Posterior cingulate gyrus (tissue), 11 donors: Measurements from ENCODE around the gene CLDN22.
A peak's percentile ranks its signal among the peaks of the same experiment; 100 is the strongest.
"Not testable (repeated sequence)": the region's sequence is repeated elsewhere in the genome, so short reads cannot be mapped to it uniquely, and the experiment has no call there.

Source experiments
- DNase-seq, 10 donors: peaks; one replicate each; pipeline versions ENCODE4 v3.0.0 to v3.0.0-alpha.2; 2020 to 2021; ENCODE audit warnings: mixed read lengths in 3 of 10
- intact Hi-C: fragments of 100-400 bp; cut with DNase I; formaldehyde crosslinking; loops from one replicate; pipeline ENCODE4 v1.15.1; 2023

The CLDN22 gene

DNA sequence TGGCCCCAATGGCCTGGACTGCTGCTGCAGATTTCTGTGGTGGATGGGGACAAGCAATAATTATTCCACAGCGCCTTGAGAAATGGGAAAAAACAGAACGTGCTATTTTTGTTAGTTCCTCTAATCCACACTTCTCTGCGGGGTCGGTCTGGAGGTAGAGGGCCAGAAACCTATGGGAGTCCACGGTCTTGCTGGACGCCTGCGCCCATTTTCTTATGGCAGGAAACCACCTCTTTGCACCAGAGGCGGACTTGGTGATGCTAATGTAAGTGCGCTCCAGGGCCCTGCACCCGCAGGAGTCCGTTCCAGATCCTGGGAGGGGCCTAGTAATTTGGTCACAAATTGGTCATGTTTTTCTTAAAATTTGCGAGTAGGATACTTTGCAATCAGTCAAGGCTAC lies 28.1 kb upstream of the CLDN22 start:
- intact Hi-C loops = no loop called here

DNA sequence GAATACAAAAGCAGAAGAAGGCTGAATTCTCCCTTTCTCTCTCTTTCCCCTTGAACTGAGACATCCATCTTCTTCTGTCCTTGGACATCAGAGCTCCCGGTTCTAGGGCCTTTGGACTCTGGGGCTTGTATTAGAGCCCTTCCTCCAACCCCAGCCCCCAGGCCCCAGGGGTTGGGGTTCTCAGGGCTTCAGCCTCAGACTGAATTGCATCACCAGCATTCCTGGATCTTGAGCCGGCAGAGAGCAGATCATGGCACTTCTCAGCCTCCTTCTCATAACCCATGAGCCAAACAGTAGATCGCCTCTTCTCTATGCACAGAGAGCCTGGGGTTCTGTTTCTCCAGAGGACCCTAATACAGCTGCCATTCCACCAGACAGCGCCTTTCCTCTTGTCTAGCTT lies 27.5 kb upstream of the CLDN22 start:
- intact Hi-C loops = no loop called here
- peak in 2 of 10 donors; percentile 9 to 22 for DNase-seq

More for the DNA sequence above, 28.1 kb upstream of the CLDN22 start:
- peak in 2 of 10 donors; percentile 62 to 71 for DNase-seq

DNA sequence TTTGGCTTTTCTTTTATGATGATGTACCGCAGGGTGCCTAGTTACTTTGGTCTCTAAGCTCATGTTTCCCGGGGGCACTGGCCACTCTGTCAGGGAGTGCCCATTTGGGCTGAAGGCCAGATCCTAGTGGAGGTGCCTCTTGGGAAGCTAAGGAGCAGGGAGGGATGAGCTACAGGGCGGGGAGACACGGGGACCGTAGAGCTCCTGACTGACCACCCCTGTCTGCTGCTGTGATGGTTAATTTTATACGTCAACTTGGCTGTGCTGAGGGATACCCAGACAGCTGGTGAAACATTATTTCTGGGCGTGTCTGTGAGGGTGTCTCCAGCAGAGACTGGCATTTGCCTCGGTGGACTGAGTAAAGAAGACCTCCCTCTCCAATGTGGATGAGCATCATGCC lies 27.1 kb upstream of the CLDN22 start:
- DNase-seq = peak in 2 of 10 donors; percentile 20 to 42
- intact Hi-C loops = no loop called here

DNA sequence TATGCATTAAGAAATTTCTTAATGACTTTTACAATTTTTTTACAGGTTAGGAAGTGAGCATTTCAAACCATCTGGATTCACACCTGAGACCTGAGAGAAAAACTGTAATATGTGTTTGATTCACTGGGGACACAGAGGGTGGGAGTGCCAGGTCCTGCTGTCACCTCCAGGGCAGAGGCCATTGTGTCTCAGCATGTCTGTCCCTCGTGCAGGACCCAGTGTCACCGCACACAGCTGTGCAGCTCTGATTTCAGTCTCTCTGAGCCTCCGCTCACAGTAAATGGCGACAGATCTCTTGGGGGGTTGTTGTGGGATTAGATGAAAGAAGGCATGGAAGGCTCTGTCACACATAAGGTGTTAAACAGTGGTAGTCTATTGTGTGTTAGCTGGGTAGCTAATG lies 25.2 kb upstream of the CLDN22 start:
- intact Hi-C loops = no loop called here
- peak in 2 of 10 donors; percentile 16 to 22 for DNase-seq

GRCh38 chr4:183344523-183345255 lies 24.6 kb upstream of the CLDN22 start:
- DNase-seq = peak in 2 of 10 donors; percentile 34 to 44
- intact Hi-C loops = no loop called here

- peak in 2 of 10 donors; percentile 57 to 69 for DNase-seq
- intact Hi-C loops = no loop called here
Observed at GRCh38 chr4:183343730-183344129, 23.7 kb upstream of the CLDN22 start.

- intact Hi-C loops = no loop called here
Observed at GRCh38 chr4:183342541-183343533, 22.8 kb upstream of the CLDN22 start.

GRCh38 chr4:183337833-183338232 lies 17.8 kb upstream of the CLDN22 start:
- intact Hi-C loops = no loop called here

More at GRCh38 chr4:183342541-183343533, 22.8 kb upstream of the CLDN22 start:
- DNase-seq = peak in 2 of 10 donors; percentile 76 to 86

DNA sequence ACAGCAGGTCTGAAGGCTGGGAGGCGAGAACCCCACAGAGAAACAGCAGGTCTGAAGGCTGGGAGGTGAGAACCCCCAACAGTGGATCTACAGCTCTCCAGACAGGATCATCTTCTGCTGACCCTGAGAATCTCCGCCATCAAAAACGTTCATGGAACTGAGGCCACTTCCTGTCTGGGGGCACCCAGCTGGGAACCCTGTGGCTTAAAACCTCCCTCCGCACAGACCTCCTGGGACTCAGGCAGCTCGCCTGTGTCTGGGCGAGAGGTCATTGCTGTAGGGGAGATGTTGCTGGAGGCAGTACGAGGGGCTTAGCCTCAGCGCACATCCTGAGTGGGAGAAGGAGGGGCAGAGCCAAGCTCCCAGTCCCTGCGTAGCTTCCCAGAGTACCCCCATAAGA lies 17.3 kb upstream of the CLDN22 start:
- peak in 2 of 10 donors; percentile 25 to 38 for DNase-seq
- intact Hi-C loops = no loop called here

More at GRCh38 chr4:183337833-183338232, 17.8 kb upstream of the CLDN22 start:
- peak in 2 of 10 donors; percentile 16 to 63 for DNase-seq

- intact Hi-C loops = no loop called here
- DNase-seq = peak in 1 of 10 donors; percentile 6
Observed at GRCh38 chr4:183335369-183335940, 15.4 kb upstream of the CLDN22 start.

GRCh38 chr4:183333983-183334382 lies 13.9 kb upstream of the CLDN22 start:
- intact Hi-C loops = no loop called here
- DNase-seq = peak in 1 of 10 donors; percentile 18

GRCh38 chr4:183333202-183333601 lies 13.1 kb upstream of the CLDN22 start:
- peak in 1 of 10 donors; percentile 14 for DNase-seq
- intact Hi-C loops = no loop called here

GRCh38 chr4:183332447-183332846 lies 12.4 kb upstream of the CLDN22 start:
- peak in 3 of 10 donors; percentile 18 to 82 (median 81) for DNase-seq
- intact Hi-C loops = no loop called here

- intact Hi-C loops = no loop called here
- peak in 1 of 10 donors; percentile 24 for DNase-seq
Observed at GRCh38 chr4:183330841-183331240, 10.8 kb upstream of the CLDN22 start.

DNA sequence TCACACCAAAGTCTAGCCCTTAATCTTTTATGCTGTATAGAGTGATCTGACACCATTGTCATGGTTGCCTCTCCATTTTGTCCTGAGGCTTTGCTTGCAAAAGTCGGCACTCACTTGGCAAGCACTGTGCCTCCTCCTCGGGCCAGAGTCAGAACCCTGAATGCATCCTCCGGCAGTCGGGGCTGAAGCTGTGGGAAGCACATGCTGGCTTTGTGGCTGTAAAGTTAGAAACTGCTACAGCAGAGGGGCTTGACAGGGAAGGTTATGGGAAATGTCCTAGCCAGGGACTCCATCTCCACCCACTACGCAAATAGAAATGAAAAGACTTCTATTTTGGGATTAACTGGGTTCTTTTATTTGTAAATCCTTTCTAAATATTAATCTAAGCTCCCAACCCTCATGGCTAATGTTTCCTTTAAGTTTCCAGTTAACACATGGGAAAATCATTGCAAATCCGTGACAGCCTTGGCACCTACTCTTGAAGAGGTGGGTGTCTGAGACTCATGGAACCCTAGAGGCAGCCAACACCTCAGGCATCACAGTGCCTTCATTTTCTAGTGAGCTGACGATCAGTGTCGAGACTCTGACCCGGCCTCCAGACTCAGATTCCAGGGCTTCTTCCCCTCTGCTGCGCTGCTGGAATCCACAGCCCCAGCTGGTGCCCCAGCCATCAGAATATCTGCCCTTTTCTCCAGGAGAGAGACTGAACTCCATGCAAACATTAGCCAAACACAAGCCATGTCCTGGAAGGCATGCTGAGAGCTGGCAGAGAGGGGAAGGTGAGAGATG lies 10.1 kb upstream of the CLDN22 start:
- intact Hi-C loops = no loop called here
- peak in 1 of 10 donors; percentile 57 for DNase-seq

DNA sequence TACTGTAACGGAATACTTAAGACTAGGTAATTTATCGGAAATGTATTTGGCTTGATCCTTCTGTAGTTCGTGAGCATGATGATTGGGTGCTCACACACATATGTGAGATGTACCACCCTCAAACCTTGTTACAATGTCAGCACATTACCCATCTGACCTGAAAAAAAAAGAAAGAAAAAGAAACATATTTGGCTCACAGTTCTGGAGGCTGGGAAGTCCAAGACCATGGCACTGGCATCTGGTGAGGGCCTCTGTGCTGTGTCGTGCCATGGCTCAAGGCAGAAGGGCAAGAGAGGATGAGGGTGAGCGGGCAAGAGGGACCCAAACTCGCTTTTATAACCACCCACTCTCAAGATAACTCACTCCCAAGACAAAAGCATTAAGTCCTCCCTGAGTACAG lies 9.2 kb upstream of the CLDN22 start:
- DNase-seq = peak in 1 of 10 donors; percentile 9

GRCh38 chr4:183328832-183329231 lies 8.8 kb upstream of the CLDN22 start:
- peak in 1 of 10 donors; percentile 20 for DNase-seq

More for the DNA sequence above, 9.2 kb upstream of the CLDN22 start:
- intact Hi-C loops = no loop called here

DNA sequence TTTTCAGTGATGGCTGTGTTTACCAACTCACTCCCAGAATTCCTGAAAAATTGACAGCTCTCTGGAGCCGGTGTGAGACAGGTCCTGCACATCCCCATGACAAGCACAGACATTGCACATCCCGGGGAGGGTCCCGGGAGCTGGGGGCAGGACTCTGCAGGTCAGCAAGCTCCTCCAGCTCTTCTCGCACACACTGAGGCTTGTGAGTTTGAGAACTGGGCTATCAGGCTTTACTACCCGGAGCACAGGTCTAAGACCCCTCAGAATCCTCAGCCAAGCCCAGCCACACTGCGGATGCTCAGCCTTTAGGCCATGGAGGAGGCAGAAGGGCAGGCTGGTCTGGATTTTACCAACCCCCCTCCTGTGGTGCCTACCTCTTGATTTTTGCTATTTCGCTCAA lies 7.8 kb upstream of the CLDN22 start:
- intact Hi-C loops = no loop called here

More at GRCh38 chr4:183328832-183329231, 8.8 kb upstream of the CLDN22 start:
- intact Hi-C loops = no loop called here

DNA sequence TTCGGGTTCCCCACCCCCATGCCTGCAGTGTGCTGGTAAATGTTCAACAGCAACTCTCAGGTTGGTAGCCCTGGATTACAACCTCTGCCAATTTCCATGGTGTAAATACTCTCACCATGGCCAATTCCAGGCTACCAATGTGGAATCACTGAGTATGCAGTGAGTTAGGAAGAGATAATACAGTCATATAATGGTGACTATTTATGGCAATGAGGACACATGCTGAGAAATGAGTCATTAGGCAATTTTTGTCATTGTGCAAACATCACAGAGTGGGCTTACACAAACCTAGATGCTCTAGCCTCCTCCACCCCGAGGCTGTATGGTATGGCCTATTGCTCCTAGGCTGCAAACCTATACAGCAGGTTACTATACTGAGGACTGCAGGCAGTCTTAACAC lies 6.8 kb upstream of the CLDN22 start:
- intact Hi-C loops = no loop called here
- no peak for DNase-seq

More for the DNA sequence above, 7.8 kb upstream of the CLDN22 start:
- no peak for DNase-seq

DNA sequence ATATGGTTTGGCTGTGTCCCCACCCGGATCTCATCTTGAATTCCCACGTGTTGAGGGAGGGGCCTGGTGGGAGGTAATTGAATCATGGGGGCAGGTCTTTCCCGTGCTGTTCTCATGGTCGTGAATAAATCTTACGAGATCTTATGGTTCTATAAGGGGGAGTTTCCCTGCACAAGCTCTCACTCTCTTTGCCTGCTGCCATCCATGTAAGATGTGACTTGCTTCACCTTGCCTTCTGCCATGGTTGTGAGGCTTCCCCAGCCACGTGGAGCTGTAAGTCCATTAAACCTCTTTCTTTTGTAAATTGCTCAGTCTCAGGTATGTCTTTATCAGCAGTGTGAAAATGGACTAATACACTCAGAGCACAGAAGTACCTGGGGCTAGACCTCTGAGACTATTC lies 6.3 kb upstream of the CLDN22 start:
- intact Hi-C loops = not testable (repeated sequence)

More for the DNA sequence above, 6.3 kb upstream of the CLDN22 start:
- DNase-seq = not testable (repeated sequence)
